Large intestine (tissue), 3 donors: ENCODE measurements around the gene GBGT1. TPM values are rescaled to one million over a fixed set of nuclear protein-coding genes. Genes with fewer than 3 reads are reported as not detected.
A peak's percentile ranks its signal among the peaks of the same experiment; 100 is the strongest.

Source experiments
- DNase-seq, 2 donors: peaks; one replicate each; pipeline versions ENCODE4 v3.0.0 to v3.0.0-alpha.2; 2013
- H3K27ac ChIP-seq: one replicate; pipeline ENCODE4 v1.5.1; 2013; ENCODE audit warnings: low read length
- H3K27me3 ChIP-seq: 2 replicates; pipeline ENCODE4 v1.6.1; 2013; ENCODE audit warnings: low read length; ENCODE audit not compliant: control insufficient read depth, insufficient read depth
- H3K36me3 ChIP-seq: 2 replicates; pipeline ENCODE4 v1.6.1; 2013; ENCODE audit warnings: low read length; ENCODE audit not compliant: control insufficient read depth, insufficient read depth
- H3K4me1 ChIP-seq: one replicate; pipeline ENCODE4 v1.6.1; 2013; ENCODE audit warnings: low read length; ENCODE audit not compliant: control insufficient read depth, insufficient read depth
- H3K4me3 ChIP-seq: one replicate; pipeline ENCODE4 v1.5.1; 2013; ENCODE audit warnings: low read length
- H3K9me3 ChIP-seq: one replicate; pipeline ENCODE4 v1.6.1; 2013; ENCODE audit warnings: mild to moderate bottlenecking, low read depth, low read length, moderate library complexity; ENCODE audit not compliant: control insufficient read depth
- WGBS: methylation state at CpG from one replicate; pipeline ENCODE4 v1.1.5; 2013; ENCODE audit warnings: low lambda C conversion rate; ENCODE audit not compliant: insufficient coverage; 5-methylcytosine and 5-hydroxymethylcytosine counted together
- polyA plus RNA-seq: library from polyadenylated mRNA; unstranded; fragments of 120-200 nt; gene quantifications from one replicate; pipeline ENCODE4 v1.2.1, GENCODE V29; 2013

The GBGT1 gene
- polyA plus RNA-seq, 1 donor, result 8.7 TPM

GRCh38 chr9:133167096-133167730 is 3.5 kb upstream of the GBGT1 start:
- no peaks in the 10 kb centered on the region for H3K36me3 ChIP-seq
- H3K4me1 ChIP-seq, result peaks cover 28% of the 10 kb centered on the region
- peaks cover 9% of the 10 kb centered on the region for H3K27me3 ChIP-seq
- peak in 1 of 2 donors; percentile 59 for DNase-seq
- no peak overlapping the region for H3K4me3 ChIP-seq
- no CpG with 5 or more reads among the region's 3 CpGs for WGBS
- H3K27ac ChIP-seq, result no peak overlapping the region
- H3K9me3 ChIP-seq, result no peaks in the 10 kb centered on the region

- no peak overlapping the region for H3K27ac ChIP-seq
- peaks cover 9% of the 10 kb centered on the region for H3K27me3 ChIP-seq
- H3K36me3 ChIP-seq, result no peaks in the 10 kb centered on the region
- peaks cover 33% of the 10 kb centered on the region for H3K4me1 ChIP-seq
- H3K4me3 ChIP-seq, result no peak overlapping the region
- DNase-seq, result no peak
- no peaks in the 10 kb centered on the region for H3K9me3 ChIP-seq
- no CpG with 5 or more reads among the region's 17 CpGs for WGBS
Observed at GRCh38 chr9:133166392-133166791, 2.7 kb upstream of the GBGT1 start.

GRCh38 chr9:133165452-133165730 is 1.7 kb upstream of the GBGT1 start:
- Histone ChIP-seq H3K36me3 (no peaks in the 10 kb centered on the region), H3K9me3 (no peaks in the 10 kb centered on the region), H3K4me1 (peaks cover 39% of the 10 kb centered on the region), H3K4me3 (no peak overlapping the region), H3K27me3 (peaks cover 9% of the 10 kb centered on the region), H3K27ac (no peak overlapping the region)
- no CpG with 5 or more reads among the region's 2 CpGs for WGBS
- no peak for DNase-seq

- Histone ChIP-seq H3K4me1 (peaks cover 39% of the 10 kb centered on the region), H3K27ac (no peak overlapping the region), H3K36me3 (no peaks in the 10 kb centered on the region), H3K4me3 (peak overlapping the region; percentile 58), H3K9me3 (no peaks in the 10 kb centered on the region), H3K27me3 (peaks cover 9% of the 10 kb centered on the region)
- DNase-seq, result no peak
- no CpG with 5 or more reads among the region's 13 CpGs for WGBS
Observed at GRCh38 chr9:133164191-133164590, 477 bp upstream of the GBGT1 start.

- H3K4me1 ChIP-seq, result peaks cover 38% of the 10 kb centered on the region
- no peak for DNase-seq
- H3K36me3 ChIP-seq, result no peaks in the 10 kb centered on the region
- peak overlapping the region; percentile 58 for H3K4me3 ChIP-seq
- WGBS, result no CpG with 5 or more reads among the region's 54 CpGs
- no peaks in the 10 kb centered on the region for H3K9me3 ChIP-seq
- peaks cover 9% of the 10 kb centered on the region for H3K27me3 ChIP-seq
- H3K27ac ChIP-seq, result no peak overlapping the region
Observed at GRCh38 chr9:133162861-133163503, 732 bp downstream of the GBGT1 start.

- DNase-seq, result no peak
- Histone ChIP-seq H3K4me3 (no peak overlapping the region), H3K27me3 (peaks cover 9% of the 10 kb centered on the region), H3K9me3 (no peaks in the 10 kb centered on the region), H3K36me3 (no peaks in the 10 kb centered on the region), H3K27ac (no peak overlapping the region), H3K4me1 (peaks cover 25% of the 10 kb centered on the region)
- no CpG with 5 or more reads among the region's 4 CpGs for WGBS
Observed at GRCh38 chr9:133161547-133161950, 2.2 kb downstream of the GBGT1 start.

- H3K4me3 ChIP-seq, result no peak overlapping the region
- no peaks in the 10 kb centered on the region for H3K9me3 ChIP-seq
- peak overlapping the region; percentile 48 for H3K27ac ChIP-seq
- peaks cover 9% of the 10 kb centered on the region for H3K27me3 ChIP-seq
- WGBS, result no CpG with 5 or more reads among the region's 9 CpGs
- H3K4me1 ChIP-seq, result peaks cover 25% of the 10 kb centered on the region
- no peaks in the 10 kb centered on the region for H3K36me3 ChIP-seq
- DNase-seq, result peak; percentile 86 to 92
Observed at GRCh38 chr9:133160742-133161546, 2.8 kb downstream of the GBGT1 start.

- Histone ChIP-seq H3K4me3 (no peak overlapping the region), H3K27me3 (peaks cover 9% of the 10 kb centered on the region), H3K4me1 (peaks cover 19% of the 10 kb centered on the region), H3K36me3 (peaks cover under 1% of the 10 kb centered on the region), H3K27ac (no peak overlapping the region), H3K9me3 (no peaks in the 10 kb centered on the region)
- DNase-seq, result no peak
- no CpG with 5 or more reads among the region's 3 CpGs for WGBS
Observed at GRCh38 chr9:133158695-133159094, 5.0 kb downstream of the GBGT1 start.

GRCh38 chr9:133155156-133155555 is 8.6 kb downstream of the GBGT1 start:
- Histone ChIP-seq H3K27me3 (no peaks in the 10 kb centered on the region), H3K4me1 (no peaks in the 10 kb centered on the region), H3K4me3 (no peak overlapping the region), H3K9me3 (no peaks in the 10 kb centered on the region), H3K27ac (no peak overlapping the region), H3K36me3 (peaks cover 2% of the 10 kb centered on the region)
- DNase-seq, result no peak
- WGBS, result no CpG with 5 or more reads among the region's 9 CpGs

- no peak for DNase-seq
- Histone ChIP-seq H3K4me3 (no peak overlapping the region), H3K36me3 (peaks cover 2% of the 10 kb centered on the region), H3K27me3 (no peaks in the 10 kb centered on the region), H3K4me1 (peaks cover 4% of the 10 kb centered on the region), H3K27ac (no peak overlapping the region), H3K9me3 (no peaks in the 10 kb centered on the region)
- WGBS, result no CpG with 5 or more reads among the region's 13 CpGs
Observed at GRCh38 chr9:133154097-133154989, 9.4 kb downstream of the GBGT1 start.
